ENCODE measurements around the gene SMYD1.

GRCh38 chr2:88159481-88159880 lies 91.9 kb downstream of the SMYD1 start:
- TF ChIP-seq, protein P1, sequence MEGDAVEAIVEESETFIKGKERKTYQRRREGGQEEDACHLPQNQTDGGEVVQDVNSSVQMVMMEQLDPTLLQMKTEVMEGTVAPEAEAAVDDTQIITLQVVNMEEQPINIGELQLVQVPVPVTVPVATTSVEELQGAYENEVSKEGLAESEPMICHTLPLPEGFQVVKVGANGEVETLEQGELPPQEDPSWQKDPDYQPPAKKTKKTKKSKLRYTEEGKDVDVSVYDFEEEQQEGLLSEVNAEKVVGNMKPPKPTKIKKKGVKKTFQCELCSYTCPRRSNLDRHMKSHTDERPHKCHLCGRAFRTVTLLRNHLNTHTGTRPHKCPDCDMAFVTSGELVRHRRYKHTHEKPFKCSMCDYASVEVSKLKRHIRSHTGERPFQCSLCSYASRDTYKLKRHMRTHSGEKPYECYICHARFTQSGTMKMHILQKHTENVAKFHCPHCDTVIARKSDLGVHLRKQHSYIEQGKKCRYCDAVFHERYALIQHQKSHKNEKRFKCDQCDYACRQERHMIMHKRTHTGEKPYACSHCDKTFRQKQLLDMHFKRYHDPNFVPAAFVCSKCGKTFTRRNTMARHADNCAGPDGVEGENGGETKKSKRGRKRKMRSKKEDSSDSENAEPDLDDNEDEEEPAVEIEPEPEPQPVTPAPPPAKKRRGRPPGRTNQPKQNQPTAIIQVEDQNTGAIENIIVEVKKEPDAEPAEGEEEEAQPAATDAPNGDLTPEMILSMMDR (IDR thresholded peaks at IDR 0.05) = no peak
- TF ChIP-seq POLR2A (IDR thresholded peaks at IDR 0.05) = no peak
